Measurements from ENCODE around the gene KRTAP12-3. TPM values are rescaled to one million over a fixed set of nuclear protein-coding genes. Genes with fewer than 3 reads are reported as not detected.

KRTAP12-3 gene
- not detected in 2 replicates for total RNA-seq

GRCh38 chr21:44657635-44658540 is at the start of gene KRTAP12-3:
TSS of gene KRTAP12-3 (plus strand) at chr21:44657932. CDS start at chr21:44657980, 48 bp downstream.

GRCh38 chr21:44612029-44612486 is 45.7 kb upstream of the KRTAP12-3 start, which contains the start of gene KRTAP10-8:
TSS of gene KRTAP10-8 (plus strand) at chr21:44612079. CDS start at chr21:44612101, 22 bp downstream.

GRCh38 chr21:44626673-44627143 is 31.0 kb upstream of the KRTAP12-3 start, which contains the start of gene KRTAP10-9:
TSS of gene KRTAP10-9 (plus strand) at chr21:44627093. CDS start at chr21:44627172, 79 bp downstream.

GRCh38 chr21:44637018-44637850 is 20.5 kb upstream of the KRTAP12-3 start, which contains the start of gene KRTAP10-10:
TSS of gene KRTAP10-10 (plus strand) at chr21:44637356. CDS start at chr21:44637418, 62 bp downstream.

GRCh38 chr21:44646366-44647221 is 11.1 kb upstream of the KRTAP12-3 start, which contains the start of gene KRTAP10-11:
TSS of gene KRTAP10-11 (plus strand) at chr21:44646414. CDS start at chr21:44646459, 45 bp downstream.

GRCh38 chr21:44654576-44655175 is 3.1 kb upstream of the KRTAP12-3 start, which contains the start of gene KRTAP12-4:
TSS of gene KRTAP12-4 (minus strand) at chr21:44654659. CDS start at chr21:44654614, 45 bp downstream.

GRCh38 chr21:44666401-44667320 is 8.9 kb downstream of the KRTAP12-3 start, which contains the start of gene KRTAP12-2:
TSS of gene KRTAP12-2 (minus strand) at chr21:44666927. CDS start at chr21:44666886, 41 bp downstream.

GRCh38 chr21:44681861-44682579 is 24.3 kb downstream of the KRTAP12-3 start, which contains the start of gene KRTAP12-1:
TSS of gene KRTAP12-1 (minus strand) at chr21:44682163. CDS start at chr21:44682123, 40 bp downstream.

GRCh38 chr21:44697172-44697810 is 39.6 kb downstream of the KRTAP12-3 start, which contains the start of gene KRTAP10-12:
TSS of gene KRTAP10-12 (plus strand) at chr21:44697172. CDS start at chr21:44697202, 30 bp downstream.

Other genes with a start within 250 kb of the KRTAP12-3 start
- gene LRRC3, start 202.4 kb upstream of the KRTAP12-3 start, total RNA-seq = 0.13 and 0.25 TPM in 2 replicates
- not detected in 2 replicates for gene KRTAP10-1, start 117.7 kb upstream of the KRTAP12-3 start, total RNA-seq
- gene KRTAP10-2, start 106.4 kb upstream of the KRTAP12-3 start, total RNA-seq = not detected in 2 replicates
- not detected in 2 replicates for gene KRTAP10-3, start 99.1 kb upstream of the KRTAP12-3 start, total RNA-seq
- gene KRTAP10-4, start 84.2 kb upstream of the KRTAP12-3 start, total RNA-seq = not detected in 2 replicates
- gene KRTAP10-5, start 77.3 kb upstream of the KRTAP12-3 start, total RNA-seq = not detected in 2 replicates
- not detected in 2 replicates for gene KRTAP10-6, start 65.4 kb upstream of the KRTAP12-3 start, total RNA-seq
- gene KRTAP10-7, start 57.3 kb upstream of the KRTAP12-3 start, total RNA-seq = not detected in 2 replicates
- gene KRTAP10-8, start 45.9 kb upstream of the KRTAP12-3 start, total RNA-seq = not detected in 2 replicates
- not detected in 2 replicates for gene KRTAP10-9, start 30.8 kb upstream of the KRTAP12-3 start, total RNA-seq
- not detected in 2 replicates for gene KRTAP10-10, start 20.6 kb upstream of the KRTAP12-3 start, total RNA-seq
- not detected in 2 replicates for gene KRTAP10-11, start 11.5 kb upstream of the KRTAP12-3 start, total RNA-seq
- gene KRTAP12-4, start 3.3 kb upstream of the KRTAP12-3 start, total RNA-seq = not detected in 2 replicates
- not detected in 2 replicates for gene KRTAP12-2, start 9.0 kb downstream of the KRTAP12-3 start, total RNA-seq
- not detected in 2 replicates for gene KRTAP12-1, start 24.2 kb downstream of the KRTAP12-3 start, total RNA-seq
- gene KRTAP10-12, start 39.2 kb downstream of the KRTAP12-3 start, total RNA-seq = not detected in 2 replicates
- not detected in 2 replicates for gene TSPEAR, start 53.6 kb downstream of the KRTAP12-3 start, total RNA-seq
- gene UBE2G2, start 143.9 kb downstream of the KRTAP12-3 start, total RNA-seq = 68.0 and 76.8 TPM in 2 replicates
- 86.3 and 90.5 TPM in 2 replicates for gene SUMO3, start 160.1 kb downstream of the KRTAP12-3 start, total RNA-seq
- 220 and 298 TPM in 2 replicates for gene PTTG1IP, start 215.8 kb downstream of the KRTAP12-3 start, total RNA-seq

All from aortic smooth muscle cell (primary cell).